Liver (tissue), 3 donors: ENCODE results near the gene SLX4IP.

ENCODE experiments used
- ATF3 ChIP-seq: IDR thresholded peaks from 2 replicates; pipeline ENCODE4 v1.6.1; 2016; ENCODE audit warnings: antibody characterized with exemption
- CTCF ChIP-seq: fragments of 150-350 bp; IDR thresholded peaks from 2 replicates; pipeline ENCODE4 v1.5.1; 2017; ENCODE audit warnings: improper control_type of control experiment, low read depth, low read length; ENCODE audit not compliant: missing input control
- FOXA1 ChIP-seq: IDR thresholded peaks from 2 replicates; pipeline ENCODE4 v1.6.1; 2016; ENCODE audit warnings: antibody characterized with exemption
- JUND ChIP-seq, 2 donors: IDR thresholded peaks; 2 replicates each; pipeline ENCODE4 v1.6.1; 2016; ENCODE audit warnings: antibody characterized with exemption in 2 of 2
- MAX ChIP-seq: IDR thresholded peaks from 2 replicates; pipeline ENCODE4 v1.6.1; 2016; ENCODE audit warnings: antibody characterized with exemption
- RAD21 ChIP-seq, 2 donors: IDR thresholded peaks; 2 replicates each; pipeline ENCODE4 v1.6.1; 2016; ENCODE audit warnings: antibody characterized with exemption in 2 of 2, mild to moderate bottlenecking in 2 of 2
- TAF1 ChIP-seq: conservative IDR thresholded peaks from 2 replicates; pipeline ENCODE4 v1.6.1; 2016; ENCODE audit warnings: antibody characterized with exemption, mild to moderate bottlenecking
- ZBTB33 ChIP-seq: IDR thresholded peaks from 2 replicates; pipeline ENCODE4 v1.6.1; 2016; ENCODE audit warnings: antibody characterized with exemption
- TF ChIP-seq, protein P1 (sequence below): IDR thresholded peaks from 2 replicates; pipeline ENCODE4 v1.6.1; 2016; ENCODE audit warnings: antibody characterized with exemption, mild to moderate bottlenecking
- donor health status: healthy.
- donor health status: healthy.

- TF ChIP-seq CTCF (no peak), JUND (IDR thresholded peaks at IDR 0.05) (no peak), MAX (no peak), TAF1 (no peak), ZBTB33 (no peak), ATF3 (no peak), RAD21 (IDR thresholded peaks at IDR 0.05) (no peak), FOXA1 (no peak)
- TF ChIP-seq, protein P1, sequence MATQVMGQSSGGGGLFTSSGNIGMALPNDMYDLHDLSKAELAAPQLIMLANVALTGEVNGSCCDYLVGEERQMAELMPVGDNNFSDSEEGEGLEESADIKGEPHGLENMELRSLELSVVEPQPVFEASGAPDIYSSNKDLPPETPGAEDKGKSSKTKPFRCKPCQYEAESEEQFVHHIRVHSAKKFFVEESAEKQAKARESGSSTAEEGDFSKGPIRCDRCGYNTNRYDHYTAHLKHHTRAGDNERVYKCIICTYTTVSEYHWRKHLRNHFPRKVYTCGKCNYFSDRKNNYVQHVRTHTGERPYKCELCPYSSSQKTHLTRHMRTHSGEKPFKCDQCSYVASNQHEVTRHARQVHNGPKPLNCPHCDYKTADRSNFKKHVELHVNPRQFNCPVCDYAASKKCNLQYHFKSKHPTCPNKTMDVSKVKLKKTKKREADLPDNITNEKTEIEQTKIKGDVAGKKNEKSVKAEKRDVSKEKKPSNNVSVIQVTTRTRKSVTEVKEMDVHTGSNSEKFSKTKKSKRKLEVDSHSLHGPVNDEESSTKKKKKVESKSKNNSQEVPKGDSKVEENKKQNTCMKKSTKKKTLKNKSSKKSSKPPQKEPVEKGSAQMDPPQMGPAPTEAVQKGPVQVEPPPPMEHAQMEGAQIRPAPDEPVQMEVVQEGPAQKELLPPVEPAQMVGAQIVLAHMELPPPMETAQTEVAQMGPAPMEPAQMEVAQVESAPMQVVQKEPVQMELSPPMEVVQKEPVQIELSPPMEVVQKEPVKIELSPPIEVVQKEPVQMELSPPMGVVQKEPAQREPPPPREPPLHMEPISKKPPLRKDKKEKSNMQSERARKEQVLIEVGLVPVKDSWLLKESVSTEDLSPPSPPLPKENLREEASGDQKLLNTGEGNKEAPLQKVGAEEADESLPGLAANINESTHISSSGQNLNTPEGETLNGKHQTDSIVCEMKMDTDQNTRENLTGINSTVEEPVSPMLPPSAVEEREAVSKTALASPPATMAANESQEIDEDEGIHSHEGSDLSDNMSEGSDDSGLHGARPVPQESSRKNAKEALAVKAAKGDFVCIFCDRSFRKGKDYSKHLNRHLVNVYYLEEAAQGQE = no peak
Observed at GRCh38 chr20:10625641-10626040, 190.5 kb downstream of the SLX4IP start.
